ENCODE data around the gene STK32C.

DNA sequence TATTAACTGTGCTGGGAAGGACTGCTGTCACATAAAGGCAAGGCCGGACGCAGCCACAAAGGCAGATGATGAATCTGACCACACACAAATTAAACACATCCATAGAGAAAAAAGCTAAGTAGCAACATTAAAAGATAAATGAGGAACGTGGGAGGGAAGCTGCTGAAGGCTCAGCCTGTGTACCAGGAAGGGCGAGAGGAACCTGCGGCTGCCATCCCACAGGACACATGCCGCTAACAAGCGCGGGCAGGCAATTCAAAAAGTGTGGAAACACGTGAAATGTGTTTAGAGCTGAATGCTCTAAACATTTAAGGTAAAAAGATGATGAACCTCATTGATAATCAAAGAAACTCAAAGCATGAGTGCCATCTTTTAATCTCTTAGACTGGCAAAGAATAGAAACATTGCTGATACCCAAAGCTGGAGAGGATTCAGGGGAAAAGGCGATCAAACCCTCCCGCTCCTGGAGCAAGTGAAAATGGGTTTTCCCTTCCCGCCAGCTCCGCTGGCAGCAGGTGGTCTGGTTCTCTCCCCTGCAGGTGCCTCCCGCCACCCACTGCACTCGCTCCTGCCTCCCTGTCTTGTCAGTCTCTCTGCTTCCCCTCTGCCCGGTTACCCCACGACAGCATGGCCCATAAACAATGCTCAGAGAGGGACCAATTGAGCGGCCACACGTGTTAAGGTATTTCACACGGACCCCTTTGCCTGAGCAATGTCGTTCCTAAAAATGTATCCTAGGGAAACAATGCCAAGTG is 4.2 kb downstream of the STK32C start:
- TF ChIP-seq, protein P1, sequence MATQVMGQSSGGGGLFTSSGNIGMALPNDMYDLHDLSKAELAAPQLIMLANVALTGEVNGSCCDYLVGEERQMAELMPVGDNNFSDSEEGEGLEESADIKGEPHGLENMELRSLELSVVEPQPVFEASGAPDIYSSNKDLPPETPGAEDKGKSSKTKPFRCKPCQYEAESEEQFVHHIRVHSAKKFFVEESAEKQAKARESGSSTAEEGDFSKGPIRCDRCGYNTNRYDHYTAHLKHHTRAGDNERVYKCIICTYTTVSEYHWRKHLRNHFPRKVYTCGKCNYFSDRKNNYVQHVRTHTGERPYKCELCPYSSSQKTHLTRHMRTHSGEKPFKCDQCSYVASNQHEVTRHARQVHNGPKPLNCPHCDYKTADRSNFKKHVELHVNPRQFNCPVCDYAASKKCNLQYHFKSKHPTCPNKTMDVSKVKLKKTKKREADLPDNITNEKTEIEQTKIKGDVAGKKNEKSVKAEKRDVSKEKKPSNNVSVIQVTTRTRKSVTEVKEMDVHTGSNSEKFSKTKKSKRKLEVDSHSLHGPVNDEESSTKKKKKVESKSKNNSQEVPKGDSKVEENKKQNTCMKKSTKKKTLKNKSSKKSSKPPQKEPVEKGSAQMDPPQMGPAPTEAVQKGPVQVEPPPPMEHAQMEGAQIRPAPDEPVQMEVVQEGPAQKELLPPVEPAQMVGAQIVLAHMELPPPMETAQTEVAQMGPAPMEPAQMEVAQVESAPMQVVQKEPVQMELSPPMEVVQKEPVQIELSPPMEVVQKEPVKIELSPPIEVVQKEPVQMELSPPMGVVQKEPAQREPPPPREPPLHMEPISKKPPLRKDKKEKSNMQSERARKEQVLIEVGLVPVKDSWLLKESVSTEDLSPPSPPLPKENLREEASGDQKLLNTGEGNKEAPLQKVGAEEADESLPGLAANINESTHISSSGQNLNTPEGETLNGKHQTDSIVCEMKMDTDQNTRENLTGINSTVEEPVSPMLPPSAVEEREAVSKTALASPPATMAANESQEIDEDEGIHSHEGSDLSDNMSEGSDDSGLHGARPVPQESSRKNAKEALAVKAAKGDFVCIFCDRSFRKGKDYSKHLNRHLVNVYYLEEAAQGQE (IDR thresholded peaks at IDR 0.05; ENCODE audit: insufficient read depth in 1 of 2, low read depth in 2 of 2, low read length in 2 of 2), result no peak
- no peak for TF ChIP-seq SIN3A (IDR thresholded peaks at IDR 0.05; ENCODE audit: borderline replicate concordance, insufficient read depth, low read length)

Measured in PFSK-1 (cell line).